HCT116 (cell line): ENCODE results near the gene RUVBL1.

Experiments
- CEBPB ChIP-seq: IDR thresholded peaks from 2 replicates; pipeline ENCODE4 v1.6.1; 2012; ENCODE audit warnings: low read depth
- CTCF ChIP-seq, 3 experiments: fragments of 200-600 bp in 1 of 3; sonication (generic) in 1 of 3; IDR thresholded peaks in 2 of 3; conservative IDR thresholded peaks in 1 of 3; 2 replicates each; pipeline ENCODE4 v1.5.1; 2012 to 2017; ENCODE audit warnings: low read depth in 2 of 3, low read length in 2 of 3, antibody characterized with exemption in 1 of 3, borderline replicate concordance in 1 of 3, control low read depth in 1 of 3, mild to moderate bottlenecking in 1 of 3, mixed read lengths in 1 of 3, mixed run types in 1 of 3, moderate library complexity in 1 of 3; ENCODE audit not compliant: insufficient read depth in 1 of 3
- EZH2 ChIP-seq: fragments of 200-600 bp; sonication (generic); IDR thresholded peaks from 2 replicates; pipeline ENCODE4 v1.6.1; 2017; ENCODE audit warnings: antibody characterized with exemption, mixed run types
- POLR2A ChIP-seq: IDR thresholded peaks from 2 replicates; pipeline ENCODE4 v1.7.0; 2011; ENCODE audit warnings: borderline replicate concordance; ENCODE audit not compliant: insufficient read depth, insufficient read length; ENCODE audit errors: extremely low read depth
- RAD21 ChIP-seq: IDR thresholded peaks from 2 replicates; pipeline ENCODE4 v1.6.1; 2012; ENCODE audit warnings: low read depth, mild to moderate bottlenecking
- TF ChIP-seq, protein P1 (sequence below): IDR thresholded peaks from 2 replicates; pipeline ENCODE4 v1.6.1; 2012

GRCh38 chr3:128063865-128064264 lies 59.7 kb downstream of the RUVBL1 start:
- TF ChIP-seq CTCF (IDR thresholded peaks at IDR 0.05 in 2 of 3, conservative IDR thresholded peaks at IDR 0.05 in 1 of 3; ENCODE audit: borderline replicate concordance in 1 of 3, insufficient read depth in 1 of 3, low read depth in 2 of 3, low read length in 2 of 3) (no peak), CEBPB (no peak), POLR2A (no peak), EZH2 (no peak), RAD21 (no peak)
- TF ChIP-seq, protein P1, sequence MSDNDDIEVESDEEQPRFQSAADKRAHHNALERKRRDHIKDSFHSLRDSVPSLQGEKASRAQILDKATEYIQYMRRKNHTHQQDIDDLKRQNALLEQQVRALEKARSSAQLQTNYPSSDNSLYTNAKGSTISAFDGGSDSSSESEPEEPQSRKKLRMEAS, result no peak
